ENCODE data around the gene AEN. TPM values are rescaled to one million over a fixed set of nuclear protein-coding genes. Genes with fewer than 3 reads are reported as not detected.

Gene AEN
- total RNA-seq, 1 donor from 2014 or later, result 48.9 TPM

- H3K4me3 Mint-ChIP-seq, result peak overlapping the region; percentile 93
Observed at GRCh38 chr15:88624971-88625490, 3.9 kb downstream of the AEN start.

GRCh38 chr15:88625943-88626741, 5.0 kb downstream of the AEN start:
- peak overlapping the region; percentile 23 for H3K27ac Mint-ChIP-seq
- no peaks in the 10 kb centered on the region for H3K9me3 Mint-ChIP-seq
- H3K4me3 Mint-ChIP-seq, result no peak overlapping the region
- H3K4me1 Mint-ChIP-seq (ENCODE audit: unreplicated experiment), result peaks cover 33% of the 10 kb centered on the region
- TF ChIP-seq CTCF (conservative IDR thresholded peaks at IDR 0.05), result no peak
- DNase-seq (ENCODE audit: extremely low spot score, unreplicated experiment), result no peak
- no peaks in the 10 kb centered on the region for H3K27me3 Mint-ChIP-seq
- peaks cover 20% of the 10 kb centered on the region for H3K36me3 Mint-ChIP-seq

More at GRCh38 chr15:88624971-88625490, 3.9 kb downstream of the AEN start:
- no peak for TF ChIP-seq CTCF (conservative IDR thresholded peaks at IDR 0.05)
- H3K27me3 Mint-ChIP-seq, result no peaks in the 10 kb centered on the region
- no peaks in the 10 kb centered on the region for H3K9me3 Mint-ChIP-seq
- peaks cover 20% of the 10 kb centered on the region for H3K36me3 Mint-ChIP-seq
- peak overlapping the region; percentile 92 for H3K27ac Mint-ChIP-seq
- peaks cover 38% of the 10 kb centered on the region for H3K4me1 Mint-ChIP-seq (ENCODE audit: unreplicated experiment)
- DNase-seq (ENCODE audit: extremely low spot score, unreplicated experiment), result no peak

- TF ChIP-seq CTCF (conservative IDR thresholded peaks at IDR 0.05), result no peak
- Mint-ChIP-seq H3K4me1 (ENCODE audit: unreplicated experiment) (peaks cover 28% of the 10 kb centered on the region), H3K27ac (peak overlapping the region; percentile 49), H3K9me3 (no peaks in the 10 kb centered on the region), H3K4me3 (no peak overlapping the region), H3K36me3 (peaks cover 26% of the 10 kb centered on the region), H3K27me3 (no peaks in the 10 kb centered on the region)
- no peak for DNase-seq (ENCODE audit: extremely low spot score, unreplicated experiment)
Observed at GRCh38 chr15:88627463-88627862, 6.3 kb downstream of the AEN start.

- TF ChIP-seq CTCF (conservative IDR thresholded peaks at IDR 0.05), result no peak
- peak overlapping the region; percentile 49 for H3K27ac Mint-ChIP-seq
- no peaks in the 10 kb centered on the region for H3K9me3 Mint-ChIP-seq
- H3K27me3 Mint-ChIP-seq, result no peaks in the 10 kb centered on the region
- H3K4me3 Mint-ChIP-seq, result no peak overlapping the region
- no peak for DNase-seq (ENCODE audit: extremely low spot score, unreplicated experiment)
- peaks cover 22% of the 10 kb centered on the region for H3K4me1 Mint-ChIP-seq (ENCODE audit: unreplicated experiment)
- peaks cover 26% of the 10 kb centered on the region for H3K36me3 Mint-ChIP-seq
Observed at GRCh38 chr15:88628018-88628654, 7.0 kb downstream of the AEN start.

GRCh38 chr15:88629071-88629470, 7.9 kb downstream of the AEN start:
- no peak overlapping the region for H3K4me3 Mint-ChIP-seq
- no peak for DNase-seq (ENCODE audit: extremely low spot score, unreplicated experiment)
- H3K9me3 Mint-ChIP-seq, result no peaks in the 10 kb centered on the region
- H3K27me3 Mint-ChIP-seq, result no peaks in the 10 kb centered on the region
- no peak overlapping the region for H3K27ac Mint-ChIP-seq
- TF ChIP-seq CTCF (conservative IDR thresholded peaks at IDR 0.05), result no peak
- H3K4me1 Mint-ChIP-seq (ENCODE audit: unreplicated experiment), result peaks cover 12% of the 10 kb centered on the region
- H3K36me3 Mint-ChIP-seq, result peaks cover 22% of the 10 kb centered on the region
